ENCODE measurements around the gene FCRLB. TPM values are rescaled to one million over a fixed set of nuclear protein-coding genes. Genes with fewer than 3 reads are reported as not detected.

Gene FCRLB
- total and polyA plus RNA-seq, 2 donors (not counting 1 experiment from before 2014, with no cell fraction given) = 3.8 to 6.4 TPM

DNA sequence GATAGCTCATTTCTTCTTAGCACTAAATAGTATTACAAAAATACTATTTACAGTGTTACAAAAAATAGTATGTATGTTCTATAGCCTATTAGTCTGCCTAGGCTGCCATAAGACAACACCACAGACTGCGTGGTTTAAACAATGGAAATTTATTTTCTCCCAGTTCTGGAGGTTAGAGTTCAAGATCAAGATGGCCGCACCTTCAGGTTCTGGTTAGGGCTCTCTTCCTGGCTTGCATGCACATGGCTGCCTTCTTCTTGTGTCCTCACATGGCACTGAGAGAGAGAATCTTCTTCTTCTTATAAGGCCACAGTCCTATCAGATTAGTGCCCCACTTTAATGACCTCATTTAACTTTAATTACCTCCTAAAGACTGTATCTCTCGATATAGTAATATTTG lies 48.9 kb downstream of the FCRLB start:
- DNase-seq = no peak
- Histone ChIP-seq H3K36me3 (replicated peaks in 1 of 2; ENCODE audit: control extremely low read depth in 1 of 2, control insufficient read depth in 1 of 2, extremely low read depth in 1 of 2, insufficient read depth in 2 of 2, low read length in 1 of 2) (peaks cover 0 to 6% of the 10 kb centered on the region in 2 experiments), H3K4me3 (ENCODE audit: control extremely low read depth in 1 of 5, extremely low read depth in 1 of 5, insufficient read depth in 1 of 5, low read depth in 2 of 5, low read length in 4 of 5) (no peak overlapping the region), H3K27me3 (replicated peaks in 1 of 4; ENCODE audit: control extremely low read depth in 1 of 4, control insufficient read depth in 3 of 4, insufficient read depth in 4 of 4, low read length in 3 of 4) (no peaks in the 10 kb centered on the region), H3K4me2 (replicated peaks; ENCODE audit: low read depth, low read length, poor library complexity, severe bottlenecking) (no peak overlapping the region), H3K4me1 (ENCODE audit: control insufficient read depth in 2 of 2, insufficient read depth in 2 of 2, low read length in 2 of 2) (peaks cover 37 to 47% of the 10 kb centered on the region in 2 donors), H3K27ac (ENCODE audit: low read length in 2 of 2) (no peak overlapping the region), H2AFZ (ENCODE audit: insufficient read depth, low read depth, low read length, poor library complexity, severe bottlenecking) (no peak overlapping the region), H4K20me1 (ENCODE audit: control insufficient read depth, insufficient read depth, low read length, poor library complexity, severe bottlenecking) (peaks cover 26% of the 10 kb centered on the region), H3K9ac (ENCODE audit: low read length) (no peak overlapping the region), H3K79me2 (ENCODE audit: control insufficient read depth, insufficient read depth, low read length) (peaks cover 96% of the 10 kb centered on the region), H3K9me3 (ENCODE audit: control extremely low read depth in 1 of 3, control insufficient read depth in 2 of 3, insufficient read depth in 1 of 3, low read length in 2 of 3) (no peaks in the 10 kb centered on the region)
- ChIA-PET POLR2A (no interaction called here), CTCF (interaction anchor here (0.6 to 1.6 kb wide), 3 partner anchors 12 to 52 kb away, joined by 3 to 4 read pairs (median 3); partner anchors contain the start of gene DUSP12)
- TF ChIP-seq, protein P1, sequence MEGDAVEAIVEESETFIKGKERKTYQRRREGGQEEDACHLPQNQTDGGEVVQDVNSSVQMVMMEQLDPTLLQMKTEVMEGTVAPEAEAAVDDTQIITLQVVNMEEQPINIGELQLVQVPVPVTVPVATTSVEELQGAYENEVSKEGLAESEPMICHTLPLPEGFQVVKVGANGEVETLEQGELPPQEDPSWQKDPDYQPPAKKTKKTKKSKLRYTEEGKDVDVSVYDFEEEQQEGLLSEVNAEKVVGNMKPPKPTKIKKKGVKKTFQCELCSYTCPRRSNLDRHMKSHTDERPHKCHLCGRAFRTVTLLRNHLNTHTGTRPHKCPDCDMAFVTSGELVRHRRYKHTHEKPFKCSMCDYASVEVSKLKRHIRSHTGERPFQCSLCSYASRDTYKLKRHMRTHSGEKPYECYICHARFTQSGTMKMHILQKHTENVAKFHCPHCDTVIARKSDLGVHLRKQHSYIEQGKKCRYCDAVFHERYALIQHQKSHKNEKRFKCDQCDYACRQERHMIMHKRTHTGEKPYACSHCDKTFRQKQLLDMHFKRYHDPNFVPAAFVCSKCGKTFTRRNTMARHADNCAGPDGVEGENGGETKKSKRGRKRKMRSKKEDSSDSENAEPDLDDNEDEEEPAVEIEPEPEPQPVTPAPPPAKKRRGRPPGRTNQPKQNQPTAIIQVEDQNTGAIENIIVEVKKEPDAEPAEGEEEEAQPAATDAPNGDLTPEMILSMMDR (IDR thresholded peaks at IDR 0.05) = no peak
- no peak for TF ChIP-seq EZH2 (IDR thresholded peaks at IDR 0.05; ENCODE audit: borderline replicate concordance, insufficient read depth, low read depth, low read length, poor library complexity, severe bottlenecking)
- no peaks in the 10 kb centered on the region for H3K27me3 Mint-ChIP-seq
- no peak overlapping the region for H3K27ac Mint-ChIP-seq
- no peak overlapping the region for H3K4me3 Mint-ChIP-seq
- 100% methylated on average over 1 of the region's 3 CpGs for WGBS (ENCODE audit: insufficient coverage)
- H3K9me3 Mint-ChIP-seq (ENCODE audit: insufficient read depth) = no peaks in the 10 kb centered on the region
- no peak for ATAC-seq (ENCODE audit: low read depth)
- intact Hi-C loops (cut with micrococcal nuclease) = no loop called here
- H3K4me1 Mint-ChIP-seq = peaks cover 43% of the 10 kb centered on the region

GRCh38 chr1:161771161-161771560 lies 49.8 kb downstream of the FCRLB start:
- no peak overlapping the region for H3K27ac ChIP-seq (ENCODE audit: low read length in 2 of 2)
- no peak overlapping the region for H3K9ac ChIP-seq (ENCODE audit: low read length)
- no peak overlapping the region for H3K27ac Mint-ChIP-seq
- H3K9me3 ChIP-seq (ENCODE audit: control extremely low read depth in 1 of 3, control insufficient read depth in 2 of 3, insufficient read depth in 1 of 3, low read length in 2 of 3) = no peaks in the 10 kb centered on the region
- peak overlapping the region; percentile 31 for H3K4me2 ChIP-seq (replicated peaks; ENCODE audit: low read depth, low read length, poor library complexity, severe bottlenecking)
- H3K27me3 ChIP-seq (replicated peaks in 1 of 4; ENCODE audit: control extremely low read depth in 1 of 4, control insufficient read depth in 3 of 4, insufficient read depth in 4 of 4, low read length in 3 of 4) = no peaks in the 10 kb centered on the region
- no peak for DNase-seq
- ChIA-PET POLR2A (no interaction called here), CTCF (interaction anchor here (1.4 to 1.6 kb wide), 2 partner anchors 8 to 22 kb away, joined by 3 to 4 read pairs; no protein-coding TSS in a partner anchor)
- H3K4me3 ChIP-seq (ENCODE audit: control extremely low read depth in 1 of 5, extremely low read depth in 1 of 5, insufficient read depth in 1 of 5, low read depth in 2 of 5, low read length in 4 of 5) = no peak overlapping the region
- H4K20me1 ChIP-seq (ENCODE audit: control insufficient read depth, insufficient read depth, low read length, poor library complexity, severe bottlenecking) = peaks cover 26% of the 10 kb centered on the region
- H3K4me3 Mint-ChIP-seq = no peak overlapping the region
- H3K4me1 ChIP-seq (ENCODE audit: control insufficient read depth in 2 of 2, insufficient read depth in 2 of 2, low read length in 2 of 2) = peaks cover 38 to 48% of the 10 kb centered on the region in 2 donors
- no peaks in the 10 kb centered on the region for H3K9me3 Mint-ChIP-seq (ENCODE audit: insufficient read depth)
- H3K4me1 Mint-ChIP-seq = peaks cover 41% of the 10 kb centered on the region
- H3K36me3 ChIP-seq (replicated peaks in 1 of 2; ENCODE audit: control extremely low read depth in 1 of 2, control insufficient read depth in 1 of 2, extremely low read depth in 1 of 2, insufficient read depth in 2 of 2, low read length in 1 of 2) = peaks cover 0 to 8% of the 10 kb centered on the region in 2 experiments
- TF ChIP-seq, protein P1 (IDR thresholded peaks at IDR 0.05) = no peak
- TF ChIP-seq EZH2 (IDR thresholded peaks at IDR 0.05; ENCODE audit: borderline replicate concordance, insufficient read depth, low read depth, low read length, poor library complexity, severe bottlenecking) = no peak
- no peak for ATAC-seq (ENCODE audit: low read depth)
- no peaks in the 10 kb centered on the region for H3K27me3 Mint-ChIP-seq
- no peak overlapping the region for H2AFZ ChIP-seq (ENCODE audit: insufficient read depth, low read depth, low read length, poor library complexity, severe bottlenecking)
- 21% methylated on average over 3 of the region's 5 CpGs for WGBS (ENCODE audit: insufficient coverage)
- intact Hi-C loops (cut with micrococcal nuclease) = no loop called here
- peaks cover 98% of the 10 kb centered on the region for H3K79me2 ChIP-seq (ENCODE audit: control insufficient read depth, insufficient read depth, low read length)

Measured in B cell (primary cell).